Stimulated activated CD4-positive, alpha-beta T cell treated with anti-CD3 and anti-CD28 coated beads, Interleukin-1b, Interleukin-23, amount 100 ng/mL, for 4 hours (primary cell): ENCODE data around the gene SLC25A17.
"Not testable (repeated sequence)": the region's sequence is repeated elsewhere in the genome, so short reads cannot be mapped to it uniquely, and the experiment has no call there.

Experiments
- DNase-seq, 2 donors: peaks; one replicate each; pipeline ENCODE4 v3.0.0-alpha.2; 2020; ENCODE audit warnings: low read depth in 2 of 2

The SLC25A17 gene

GRCh38 chr22:40818747-40819598, at the start of gene SLC25A17:
SLC25A17 (minus strand) TSS chr22:40819346; CDS start chr22:40819248, 98 bp downstream.
- peak; percentile 81 to 83 for DNase-seq

GRCh38 chr22:40868379-40868778, 49.2 kb upstream of the SLC25A17 start:
- not testable (repeated sequence) for DNase-seq

GRCh38 chr22:40867109-40867508, 48.0 kb upstream of the SLC25A17 start:
- no peak for DNase-seq

GRCh38 chr22:40862537-40862936, 43.4 kb upstream of the SLC25A17 start:
- no peak for DNase-seq

- no peak for DNase-seq
These were observed 42.9 kb upstream of the SLC25A17 start, which contains the start of gene DNAJB7 for GRCh38 chr22:40862013-40862412. DNAJB7 (minus strand) TSS chr22:40862113; CDS start chr22:40861994, 119 bp downstream.

GRCh38 chr22:40857309-40857855, 38.2 kb upstream of the SLC25A17 start:
- no peak for DNase-seq

GRCh38 chr22:40856513-40857308, 37.6 kb upstream of the SLC25A17 start, which contains the start of the genes ST13 and XPNPEP3:
ST13 (minus strand) TSS chr22:40856639; CDS start chr22:40856540, 99 bp downstream.
XPNPEP3 (plus strand) TSS chr22:40857148; CDS start chr22:40857182, 34 bp downstream.
- DNase-seq: peak; percentile 92 to 95

- no peak for DNase-seq
These were observed 36.9 kb upstream of the SLC25A17 start for GRCh38 chr22:40855979-40856512.

- DNase-seq: no peak
These were observed 36.2 kb upstream of the SLC25A17 start for GRCh38 chr22:40855071-40855978.

- no peak for DNase-seq
These were observed 34.8 kb upstream of the SLC25A17 start for GRCh38 chr22:40853961-40854360.

- DNase-seq: no peak
These were observed 34.2 kb upstream of the SLC25A17 start for GRCh38 chr22:40853333-40853732.

- not testable (repeated sequence) for DNase-seq
These were observed 26.7 kb upstream of the SLC25A17 start for GRCh38 chr22:40845816-40846215.

GRCh38 chr22:40844951-40845350, 25.8 kb upstream of the SLC25A17 start:
- no peak for DNase-seq

- DNase-seq: no peak
These were observed 19.3 kb upstream of the SLC25A17 start for GRCh38 chr22:40838486-40838885.

- DNase-seq: no peak
These were observed 15.5 kb upstream of the SLC25A17 start for GRCh38 chr22:40834619-40835018.

- DNase-seq: no peak
These were observed 10.0 kb upstream of the SLC25A17 start for GRCh38 chr22:40829131-40829530.

- DNase-seq: no peak
These were observed 8.0 kb upstream of the SLC25A17 start for GRCh38 chr22:40826984-40827741.

GRCh38 chr22:40826292-40826691, 7.1 kb upstream of the SLC25A17 start:
- DNase-seq: not testable (repeated sequence)

GRCh38 chr22:40823426-40823825, 4.3 kb upstream of the SLC25A17 start:
- DNase-seq: no peak

GRCh38 chr22:40819599-40820140, 524 bp upstream of the SLC25A17 start:
- no peak for DNase-seq
